DOHH2 (cell line): ENCODE results near the gene DDO.

Source experiments
- H3F3A ChIP-seq: fragments of 200-600 bp; sonication (generic), shearing (Covaris generic); 2 replicates; pipeline ENCODE4 v1.6.0; 2016; ENCODE audit warnings: antibody characterized with exemption, mild to moderate bottlenecking; ENCODE audit not compliant: control insufficient read depth, insufficient read depth
- H3K27ac ChIP-seq: fragments of 200-600 bp; sonication (generic); 2 replicates; pipeline ENCODE4 v1.5.1; 2014; ENCODE audit warnings: low read depth, mild to moderate bottlenecking, low read length, moderate library complexity
- H3K27me3 ChIP-seq: fragments of 200-600 bp; sonication (generic); 2 replicates; pipeline ENCODE4 v1.6.1; 2014; ENCODE audit warnings: mild to moderate bottlenecking, low read length, mixed read lengths; ENCODE audit not compliant: control insufficient read depth
- H3K36me3 ChIP-seq: fragments of 200-600 bp; sonication (generic); 2 replicates; pipeline ENCODE4 v1.6.1; 2014; ENCODE audit warnings: mild to moderate bottlenecking, low read length, moderate library complexity, mixed read lengths; ENCODE audit not compliant: control insufficient read depth
- H3K4me1 ChIP-seq: fragments of 200-600 bp; sonication (generic); 2 replicates; pipeline ENCODE4 v1.6.1; 2014; ENCODE audit warnings: mild to moderate bottlenecking, low read length, mixed read lengths; ENCODE audit not compliant: control insufficient read depth
- H3K4me2 ChIP-seq: fragments of 200-600 bp; sonication (generic); 2 replicates; pipeline ENCODE4 v1.6.0; 2014; ENCODE audit warnings: mild to moderate bottlenecking, low read length, moderate library complexity
- H3K4me3 ChIP-seq: fragments of 200-600 bp; sonication (generic); 2 replicates; pipeline ENCODE4 v1.5.1; 2014; ENCODE audit warnings: mild to moderate bottlenecking, low read length, mixed read lengths
- H3K79me2 ChIP-seq: fragments of 200-600 bp; sonication (generic); 2 replicates; pipeline ENCODE4 v1.6.1; 2014; ENCODE audit warnings: mild to moderate bottlenecking, low read length, mixed read lengths; ENCODE audit not compliant: control insufficient read depth
- H3K9me2 ChIP-seq: fragments of 200-600 bp; sonication (generic); replicated peaks from 2 replicates; pipeline ENCODE4 v1.6.1; 2014; ENCODE audit warnings: mild to moderate bottlenecking, low read length, mixed read lengths; ENCODE audit not compliant: control insufficient read depth
- H3K9me3 ChIP-seq: fragments of 200-600 bp; sonication (generic); 2 replicates; pipeline ENCODE4 v1.6.1; 2014; ENCODE audit warnings: antibody characterized with exemption, low read length, mixed read lengths; ENCODE audit not compliant: control insufficient read depth, insufficient read depth
- H4K20me1 ChIP-seq: fragments of 200-600 bp; sonication (generic); 2 replicates; pipeline ENCODE4 v1.6.0; 2014; ENCODE audit warnings: low read depth, mild to moderate bottlenecking, antibody characterized with exemption, low read length, moderate library complexity; ENCODE audit not compliant: control insufficient read depth, insufficient read depth
- EZH2phosphoT487 ChIP-seq: fragments of 200-600 bp; sonication (generic); IDR thresholded peaks from 2 replicates; pipeline ENCODE4 v1.6.1; 2017; ENCODE audit warnings: borderline replicate concordance, mild to moderate bottlenecking, antibody characterized with exemption, low read length, moderate library complexity, mixed read lengths
- TF ChIP-seq, protein P1 (sequence below): fragments of 200-600 bp; sonication (generic); IDR thresholded peaks from one replicate; pipeline ENCODE4 v1.5.1; 2014; ENCODE audit warnings: antibody characterized with exemption, mild to moderate bottlenecking, low read depth, low read length; ENCODE audit not compliant: poor library complexity, severe bottlenecking

Gene DDO

DNA sequence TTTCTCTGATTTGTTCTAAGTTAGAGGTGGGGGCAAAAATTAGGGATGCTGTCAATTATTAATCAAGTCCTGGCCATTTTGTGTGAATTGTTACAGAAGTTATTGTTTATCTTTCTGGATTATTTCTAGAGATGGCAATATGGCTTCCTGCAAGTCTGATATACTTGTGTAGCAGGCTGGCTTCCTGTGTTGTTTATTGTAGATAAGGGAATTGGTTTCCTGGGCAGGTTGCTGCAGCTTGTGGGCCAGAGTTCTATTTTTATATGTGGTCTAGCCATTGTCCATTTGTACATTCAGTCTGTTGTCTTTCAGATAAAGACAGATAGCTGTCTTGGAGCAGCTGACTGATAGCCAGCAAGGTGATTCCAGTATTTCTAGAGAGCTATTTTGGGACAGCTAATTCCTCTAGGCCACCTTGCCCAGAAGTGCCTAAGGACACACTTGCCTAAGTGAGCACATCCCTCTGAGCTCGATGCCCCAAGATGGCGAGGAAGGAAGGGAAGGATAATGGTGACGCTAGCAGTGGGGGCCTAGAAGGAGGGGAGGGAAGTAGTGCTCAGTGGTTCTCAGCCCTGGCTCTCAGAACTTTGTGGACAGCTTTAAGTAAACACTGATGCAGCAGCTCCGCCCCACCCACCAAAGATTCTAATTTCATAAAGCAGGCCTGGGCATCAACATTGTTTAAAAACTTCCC, 25.5 kb downstream of the DDO start:
- Histone ChIP-seq H3K9me2 (no peaks in the 10 kb centered on the region), H4K20me1 (peaks cover 3% of the 10 kb centered on the region; the same call in 1 of the 2 replicates), H3K4me1 (peaks cover 5% of the 10 kb centered on the region; the same call in 1 of the 2 replicates), H3K4me3 (no peak overlapping the region), H3K36me3 (no peaks in the 10 kb centered on the region), H3F3A (no peaks in the 10 kb centered on the region), H3K4me2 (no peak overlapping the region), H3K9me3 (no peaks in the 10 kb centered on the region), H3K79me2 (no peaks in the 10 kb centered on the region), H3K27ac (no peak overlapping the region), H3K27me3 (no peaks in the 10 kb centered on the region)
- TF ChIP-seq, protein P1, sequence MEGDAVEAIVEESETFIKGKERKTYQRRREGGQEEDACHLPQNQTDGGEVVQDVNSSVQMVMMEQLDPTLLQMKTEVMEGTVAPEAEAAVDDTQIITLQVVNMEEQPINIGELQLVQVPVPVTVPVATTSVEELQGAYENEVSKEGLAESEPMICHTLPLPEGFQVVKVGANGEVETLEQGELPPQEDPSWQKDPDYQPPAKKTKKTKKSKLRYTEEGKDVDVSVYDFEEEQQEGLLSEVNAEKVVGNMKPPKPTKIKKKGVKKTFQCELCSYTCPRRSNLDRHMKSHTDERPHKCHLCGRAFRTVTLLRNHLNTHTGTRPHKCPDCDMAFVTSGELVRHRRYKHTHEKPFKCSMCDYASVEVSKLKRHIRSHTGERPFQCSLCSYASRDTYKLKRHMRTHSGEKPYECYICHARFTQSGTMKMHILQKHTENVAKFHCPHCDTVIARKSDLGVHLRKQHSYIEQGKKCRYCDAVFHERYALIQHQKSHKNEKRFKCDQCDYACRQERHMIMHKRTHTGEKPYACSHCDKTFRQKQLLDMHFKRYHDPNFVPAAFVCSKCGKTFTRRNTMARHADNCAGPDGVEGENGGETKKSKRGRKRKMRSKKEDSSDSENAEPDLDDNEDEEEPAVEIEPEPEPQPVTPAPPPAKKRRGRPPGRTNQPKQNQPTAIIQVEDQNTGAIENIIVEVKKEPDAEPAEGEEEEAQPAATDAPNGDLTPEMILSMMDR, result no peak
- no peak for TF ChIP-seq EZH2phosphoT487

DNA sequence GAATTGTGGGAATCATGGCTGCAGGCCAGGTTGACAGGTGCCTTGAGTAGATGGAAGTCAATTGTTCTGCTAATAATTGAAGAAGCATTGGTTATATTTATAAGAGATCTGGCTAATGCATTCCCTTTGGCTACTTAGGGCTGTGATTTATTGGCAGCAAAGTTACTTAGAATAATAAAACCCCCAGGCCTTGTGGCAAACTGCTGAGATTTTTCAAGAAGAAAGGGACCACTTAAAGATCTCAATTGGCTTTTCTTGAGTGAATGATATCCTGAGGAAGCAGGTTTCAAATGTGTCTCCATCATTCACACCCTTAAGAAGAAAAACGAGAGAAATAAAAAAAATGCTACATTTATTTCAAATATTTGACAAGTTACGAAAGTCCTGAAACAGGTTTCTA, 27.4 kb downstream of the DDO start:
- Histone ChIP-seq H3K79me2 (no peaks in the 10 kb centered on the region), H3F3A (no peaks in the 10 kb centered on the region), H3K4me1 (peaks cover 5% of the 10 kb centered on the region; the same call in 1 of the 2 replicates), H3K27ac (no peak overlapping the region), H3K9me2 (no peaks in the 10 kb centered on the region), H3K9me3 (no peaks in the 10 kb centered on the region), H4K20me1 (peaks cover 3% of the 10 kb centered on the region; the same call in 1 of the 2 replicates), H3K4me2 (no peak overlapping the region), H3K4me3 (no peak overlapping the region), H3K36me3 (no peaks in the 10 kb centered on the region), H3K27me3 (no peaks in the 10 kb centered on the region)
- TF ChIP-seq, protein P1, result no peak
- no peak for TF ChIP-seq EZH2phosphoT487

DNA sequence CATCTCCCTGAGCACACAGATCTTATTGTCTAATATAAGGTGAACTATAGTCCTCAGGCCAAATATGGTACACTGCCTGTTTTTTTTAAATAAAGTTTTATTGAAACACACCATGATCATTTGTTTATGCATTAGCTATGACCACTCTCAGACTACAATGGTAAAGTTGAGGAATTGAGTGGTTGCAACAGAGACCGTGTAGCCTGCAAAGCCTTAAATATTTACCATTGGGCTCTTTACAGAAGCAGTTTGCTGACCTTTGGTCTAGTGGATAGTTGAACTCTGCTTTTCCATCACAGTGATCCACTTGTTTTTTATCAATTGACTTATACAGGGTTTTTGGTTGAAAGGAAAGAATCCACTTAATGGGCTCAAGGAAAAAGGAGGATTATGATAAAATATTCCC, 29.9 kb downstream of the DDO start:
- peaks cover 3% of the 10 kb centered on the region; the same call in 1 of the 2 replicates for H4K20me1 ChIP-seq
- H3K4me3 ChIP-seq, result no peak overlapping the region
- H3K4me2 ChIP-seq, result no peak overlapping the region
- no peaks in the 10 kb centered on the region for H3K79me2 ChIP-seq
- H3K27ac ChIP-seq, result no peak overlapping the region
- H3K27me3 ChIP-seq, result no peaks in the 10 kb centered on the region
- no peaks in the 10 kb centered on the region for H3K9me2 ChIP-seq
- no peaks in the 10 kb centered on the region for H3F3A ChIP-seq
- no peaks in the 10 kb centered on the region for H3K9me3 ChIP-seq
- H3K4me1 ChIP-seq, result peaks cover 5% of the 10 kb centered on the region; the same call in 1 of the 2 replicates
- no peak for TF ChIP-seq EZH2phosphoT487
- TF ChIP-seq, protein P1, result no peak
- H3K36me3 ChIP-seq, result no peaks in the 10 kb centered on the region
